ENCODE measurements around the gene AK5. TPM values are rescaled to one million over a fixed set of nuclear protein-coding genes. Genes with fewer than 3 reads are reported as not detected.

Gene AK5
- total and polyA plus RNA-seq, 2 of the 13 experiments (the other 11 are each of a cell fraction or from before 2014, with no cell fraction given), result not detected

GRCh38 chr1:77589231-77589630, 307.4 kb downstream of the AK5 start:
- in situ Hi-C loops (cut with HindIII; ENCODE audit: extremely low pct_ligation_motif_present, low pct_unique_long_range_greater_than_20kb) (no loop called here), intact Hi-C loops (cut with micrococcal nuclease; ENCODE audit: unreplicated experiment) (loop anchor here (5.0 kb wide), 1 partner anchor 93 kb away; the partner anchor contains the start of gene ZZZ3)
- ChIA-PET POLR2A (no interaction called here), CTCF (ENCODE audit: low intra/inter-chr PET ratio, low total read pairs) (no interaction called here)
- no TSS peak for BruUV-seq (replicated peaks)
- Histone ChIP-seq H2AFZ (ENCODE audit: low read length) (no peak overlapping the region), H3K27ac (ENCODE audit: extremely low read length, insufficient read depth, low read length) (no peak overlapping the region), H3K9me3 (ENCODE audit: low read length) (no peaks in the 10 kb centered on the region), H3K36me3 (replicated peaks in 1 of 2; ENCODE audit: control insufficient read depth in 1 of 2, insufficient read depth in 2 of 2, low read length in 2 of 2) (peaks cover 0 to 1% of the 10 kb centered on the region in 2 experiments; a peak in 2 of 5 replicates), H3K27me3 (ENCODE audit: control insufficient read depth in 1 of 2, insufficient read depth in 2 of 2, low read length in 2 of 2) (no peaks in the 10 kb centered on the region), H3K9ac (ENCODE audit: insufficient read depth, low read depth, low read length) (no peak overlapping the region), H3K4me3 (replicated peaks in 1 of 3; ENCODE audit: insufficient read depth in 1 of 3, low read depth in 2 of 3, low read length in 3 of 3) (no peak overlapping the region), H3K4me2 (ENCODE audit: low read depth, low read length) (no peak overlapping the region), H3K79me2 (ENCODE audit: insufficient read depth, low read length) (no peaks in the 10 kb centered on the region), H4K20me1 (ENCODE audit: insufficient read depth, low read length) (no peaks in the 10 kb centered on the region), H3K4me1 (ENCODE audit: insufficient read depth, low read length) (peaks cover 22% of the 10 kb centered on the region)
- DNase-seq (ENCODE audit: low spot score) (no peak), FAIRE-seq (no peak), ATAC-seq (no peak)
- TF ChIP-seq ZBTB3 (CRISPR knock-in tag; IDR thresholded peaks at IDR 0.05; ENCODE audit: borderline replicate concordance, low read depth) (no peak), NKX3-1 (CRISPR knock-in tag; IDR thresholded peaks at IDR 0.05) (no peak), ATM (IDR thresholded peaks at IDR 0.05; ENCODE audit: borderline replicate concordance) (no peak), HMG20B (CRISPR knock-in tag; conservative IDR thresholded peaks at IDR 0.05) (no peak), ARNT (IDR thresholded peaks at IDR 0.05) (no peak), JARID2 (CRISPR knock-in tag; IDR thresholded peaks at IDR 0.05; ENCODE audit: insufficient replicate concordance) (no peak), ZNF251 (CRISPR knock-in tag; IDR thresholded peaks at IDR 0.05) (no peak), POLR2AphosphoS5 (IDR thresholded peaks at IDR 0.05; ENCODE audit: low read depth, low read length) (no peak), ELF1 (CRISPR knock-in tag; IDR thresholded peaks at IDR 0.05) (no peak), ZFP62 (CRISPR knock-in tag; IDR thresholded peaks at IDR 0.05) (no peak), ZNF746 (CRISPR knock-in tag; IDR thresholded peaks at IDR 0.05) (no peak), ZBTB7B (CRISPR knock-in tag; IDR thresholded peaks at IDR 0.05) (no peak), PAF1 (CRISPR knock-in tag; IDR thresholded peaks at IDR 0.05) (no peak), NPAS2 (CRISPR knock-in tag; IDR thresholded peaks at IDR 0.05; ENCODE audit: borderline replicate concordance) (no peak), SNAPC5 (CRISPR knock-in tag; IDR thresholded peaks at IDR 0.05; ENCODE audit: borderline replicate concordance) (no peak), ZZZ3 (CRISPR knock-in tag; IDR thresholded peaks at IDR 0.05; ENCODE audit: borderline replicate concordance) (no peak), POLR2AphosphoS2 (IDR thresholded peaks at IDR 0.05; ENCODE audit: low read depth, low read length) (no peak), ZNF234 (CRISPR knock-in tag; conservative IDR thresholded peaks at IDR 0.05) (no peak)
- TF ChIP-seq, protein P1, sequence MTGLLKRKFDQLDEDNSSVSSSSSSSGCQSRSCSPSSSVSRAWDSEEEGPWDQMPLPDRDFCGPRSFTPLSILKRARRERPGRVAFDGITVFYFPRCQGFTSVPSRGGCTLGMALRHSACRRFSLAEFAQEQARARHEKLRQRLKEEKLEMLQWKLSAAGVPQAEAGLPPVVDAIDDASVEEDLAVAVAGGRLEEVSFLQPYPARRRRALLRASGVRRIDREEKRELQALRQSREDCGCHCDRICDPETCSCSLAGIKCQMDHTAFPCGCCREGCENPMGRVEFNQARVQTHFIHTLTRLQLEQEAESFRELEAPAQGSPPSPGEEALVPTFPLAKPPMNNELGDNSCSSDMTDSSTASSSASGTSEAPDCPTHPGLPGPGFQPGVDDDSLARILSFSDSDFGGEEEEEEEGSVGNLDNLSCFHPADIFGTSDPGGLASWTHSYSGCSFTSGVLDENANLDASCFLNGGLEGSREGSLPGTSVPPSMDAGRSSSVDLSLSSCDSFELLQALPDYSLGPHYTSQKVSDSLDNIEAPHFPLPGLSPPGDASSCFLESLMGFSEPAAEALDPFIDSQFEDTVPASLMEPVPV (CRISPR knock-in tag; IDR thresholded peaks at IDR 0.05), result no peak
- 95% methylated on average over 5 of the region's 5 CpGs for WGBS (ENCODE audit: low lambda C conversion rate)
